Inflammatory macrophage treated with lipopolysaccharide for 4 hours (primary cell): ENCODE data around the gene EDEM1.
"Not testable (repeated sequence)": the region's sequence is repeated elsewhere in the genome, so short reads cannot be mapped to it uniquely, and the experiment has no call there.

Source experiments
- DNase-seq: peaks from one replicate; pipeline ENCODE4 v3.0.0-alpha.2; 2020

The EDEM1 gene

DNA sequence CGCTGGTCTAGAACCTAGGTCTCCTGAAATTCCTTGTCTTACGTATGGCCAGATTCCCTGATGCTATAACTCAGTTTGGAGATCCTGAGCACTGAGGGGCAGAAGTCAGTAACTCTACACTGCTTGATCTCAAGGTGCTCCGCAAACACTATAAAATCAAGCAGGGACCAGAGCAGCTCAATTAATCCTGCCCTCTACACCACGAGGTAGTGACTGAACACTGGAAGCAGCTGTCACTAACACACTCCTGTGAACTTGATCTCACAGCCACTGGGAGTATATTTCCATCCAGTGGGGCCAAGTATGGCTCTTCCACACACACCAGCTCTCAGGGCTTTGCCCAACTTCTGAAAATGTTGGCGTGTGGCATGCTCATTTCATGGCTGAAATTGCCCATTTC is 51.0 kb downstream of the EDEM1 start:
- no peak for DNase-seq

DNA sequence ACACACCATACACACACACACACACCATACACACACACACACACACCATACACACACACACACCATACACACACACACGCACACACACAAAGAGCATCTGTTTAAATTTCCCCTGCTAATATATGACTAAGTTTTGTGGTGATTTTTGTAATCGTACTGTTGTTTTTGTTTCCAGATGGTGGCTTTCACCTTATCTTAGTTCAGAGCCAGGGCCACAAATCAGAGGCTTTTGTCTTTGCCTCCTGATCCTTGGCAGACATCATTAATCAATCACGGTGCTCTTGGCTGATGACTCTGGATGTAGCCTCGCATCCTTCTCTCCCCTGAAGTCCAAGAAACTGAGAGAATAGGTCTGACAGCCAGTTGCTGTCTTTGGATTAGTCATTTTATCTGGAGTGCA is 52.1 kb downstream of the EDEM1 start:
- no peak for DNase-seq

DNA sequence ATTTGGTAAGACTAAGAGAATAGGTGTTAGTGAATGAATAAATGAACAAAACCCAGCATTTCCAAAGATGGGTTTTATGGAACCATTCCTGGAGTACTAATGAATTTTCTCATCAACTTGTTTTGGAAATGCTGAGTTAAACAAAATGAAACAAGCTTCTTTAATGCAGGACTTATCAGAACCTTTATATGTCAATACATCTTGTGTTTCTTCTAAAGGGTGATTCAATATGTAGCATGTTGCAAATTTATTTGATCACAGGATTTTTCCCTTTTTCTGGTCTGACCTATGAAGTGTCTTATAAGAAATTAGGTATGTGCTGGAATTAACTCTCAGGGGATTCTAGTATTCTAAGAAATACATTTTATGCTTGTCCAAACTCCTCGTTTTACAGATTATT is 53.2 kb downstream of the EDEM1 start:
- no peak for DNase-seq

DNA sequence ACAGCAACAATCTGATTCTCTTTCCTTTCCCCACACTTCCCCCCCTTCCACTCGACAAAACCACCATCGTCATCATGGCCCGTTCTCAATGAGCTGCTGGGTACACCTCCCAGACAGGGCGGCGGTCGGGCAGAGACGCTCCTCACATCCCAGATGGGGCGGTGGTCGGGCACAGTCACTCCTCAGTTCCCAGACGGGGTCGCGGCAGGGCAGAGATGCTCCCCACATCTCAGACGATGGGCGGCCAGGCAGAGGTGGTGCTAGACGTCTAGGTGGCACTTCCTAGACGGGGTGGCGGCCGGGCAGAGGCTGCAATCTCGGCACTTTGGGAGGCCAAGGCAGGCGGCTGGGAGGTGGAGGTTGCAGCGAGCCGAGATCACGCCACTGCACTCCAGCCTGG is 55.3 kb downstream of the EDEM1 start:
- not testable (repeated sequence) for DNase-seq

DNA sequence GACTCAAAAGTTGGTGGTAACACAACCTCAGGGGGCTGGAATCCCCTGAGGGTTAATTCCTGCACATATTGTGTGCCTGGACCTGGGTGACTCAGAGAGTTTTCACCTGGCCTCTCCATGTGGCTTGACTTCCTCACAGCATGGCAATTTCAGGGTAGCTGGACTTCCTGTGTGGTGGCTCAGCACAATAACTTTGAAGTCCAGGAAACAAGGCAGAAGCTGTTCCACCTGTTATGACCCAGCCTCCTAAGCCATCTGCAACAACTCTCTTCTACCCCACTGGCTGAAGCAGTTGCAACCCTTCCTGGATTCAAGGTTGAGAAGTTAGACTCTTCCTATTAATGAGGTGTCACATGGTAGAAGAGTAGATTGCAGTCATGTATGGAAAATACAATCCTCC is 58.4 kb downstream of the EDEM1 start:
- DNase-seq = no peak

DNA sequence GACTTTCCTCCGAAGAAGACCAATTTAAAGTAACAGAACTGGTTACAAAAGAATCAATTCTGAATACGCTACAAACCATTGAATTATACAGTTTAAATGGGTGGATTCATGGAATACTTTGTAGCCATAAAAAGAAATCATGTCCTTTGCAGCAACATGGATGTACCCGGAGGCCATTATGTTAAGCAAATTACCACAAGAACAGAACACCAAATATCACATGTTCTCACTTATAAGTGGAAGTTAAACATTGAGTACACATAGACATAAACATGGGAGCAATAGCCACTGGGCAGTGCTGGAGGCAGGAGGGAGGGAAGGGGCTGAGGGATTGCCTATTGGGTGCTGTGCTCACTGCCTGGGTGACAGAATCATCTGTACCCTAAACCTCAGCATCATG is 61.3 kb downstream of the EDEM1 start:
- DNase-seq = no peak

DNA sequence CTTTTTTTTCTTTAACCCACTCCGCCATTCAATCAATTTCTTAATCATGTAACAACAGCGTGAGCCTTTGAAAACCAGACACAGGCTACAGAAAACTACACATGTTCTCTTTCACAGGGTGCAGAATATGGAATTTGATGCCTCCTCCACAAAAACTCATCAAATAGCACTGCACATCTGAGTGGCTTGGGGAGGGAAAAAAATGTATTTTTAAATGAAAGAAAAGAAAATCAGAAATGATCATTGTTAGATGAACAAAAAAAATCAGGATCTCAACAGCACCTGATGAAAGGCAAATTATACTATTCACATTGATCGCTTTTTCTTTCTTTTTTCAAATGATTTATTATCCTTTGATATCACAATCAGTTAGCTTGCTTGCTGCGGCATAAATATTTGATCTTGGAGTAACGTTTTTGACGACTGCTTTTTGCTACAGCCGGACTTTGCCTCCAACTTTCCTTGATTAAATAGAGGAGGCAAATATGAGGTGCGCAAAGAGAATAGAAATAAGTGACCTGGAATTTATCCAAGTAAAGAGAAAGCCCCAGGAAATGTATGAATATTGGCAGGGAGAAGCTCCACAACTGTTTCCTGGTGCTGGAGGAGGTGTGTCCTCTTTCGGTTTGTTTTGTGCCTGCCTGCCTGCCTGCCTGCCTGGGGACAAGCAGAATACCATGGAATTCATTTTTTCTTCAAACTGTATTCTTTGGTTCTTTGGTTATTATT is 63.1 kb downstream of the EDEM1 start:
- no peak for DNase-seq

DNA sequence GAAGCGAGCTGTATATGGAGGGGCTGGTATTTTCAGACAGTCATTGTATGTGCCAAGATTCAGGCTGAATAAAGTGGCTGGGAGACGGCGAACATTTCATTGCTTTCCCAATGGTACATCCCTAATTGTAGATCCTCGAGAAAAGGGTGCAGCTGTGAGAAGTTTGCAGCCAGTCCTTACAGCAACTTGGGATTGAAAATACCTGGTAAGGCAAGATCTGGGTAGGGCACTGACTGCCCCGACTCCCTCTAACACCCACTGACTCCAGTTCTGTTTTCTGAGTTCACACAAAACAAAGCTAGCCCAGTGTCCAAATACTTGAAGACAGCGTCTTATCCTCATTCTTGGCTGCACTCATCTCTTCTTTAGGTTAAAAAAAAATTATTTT is 63.7 kb downstream of the EDEM1 start:
- no peak for DNase-seq

DNA sequence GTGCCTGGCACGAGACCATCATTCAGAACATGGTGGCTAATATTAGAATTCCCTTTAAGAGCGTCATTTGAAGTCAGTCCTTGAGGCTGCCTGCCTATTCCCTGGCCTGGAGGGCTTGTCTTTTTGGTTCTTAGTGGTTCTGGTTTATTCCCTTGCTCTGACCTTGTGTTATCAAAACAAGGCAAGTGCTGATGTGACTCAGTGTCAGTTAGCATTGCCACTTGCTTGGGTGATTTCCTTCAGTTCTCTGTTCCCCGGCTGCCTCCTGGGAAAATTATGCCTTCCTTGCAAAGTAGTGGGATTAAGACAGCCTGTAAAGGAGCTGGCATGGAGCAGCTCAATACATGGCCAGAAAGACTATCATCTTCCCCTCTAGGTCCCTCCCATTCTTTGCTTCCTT is 64.6 kb downstream of the EDEM1 start:
- DNase-seq = no peak

DNA sequence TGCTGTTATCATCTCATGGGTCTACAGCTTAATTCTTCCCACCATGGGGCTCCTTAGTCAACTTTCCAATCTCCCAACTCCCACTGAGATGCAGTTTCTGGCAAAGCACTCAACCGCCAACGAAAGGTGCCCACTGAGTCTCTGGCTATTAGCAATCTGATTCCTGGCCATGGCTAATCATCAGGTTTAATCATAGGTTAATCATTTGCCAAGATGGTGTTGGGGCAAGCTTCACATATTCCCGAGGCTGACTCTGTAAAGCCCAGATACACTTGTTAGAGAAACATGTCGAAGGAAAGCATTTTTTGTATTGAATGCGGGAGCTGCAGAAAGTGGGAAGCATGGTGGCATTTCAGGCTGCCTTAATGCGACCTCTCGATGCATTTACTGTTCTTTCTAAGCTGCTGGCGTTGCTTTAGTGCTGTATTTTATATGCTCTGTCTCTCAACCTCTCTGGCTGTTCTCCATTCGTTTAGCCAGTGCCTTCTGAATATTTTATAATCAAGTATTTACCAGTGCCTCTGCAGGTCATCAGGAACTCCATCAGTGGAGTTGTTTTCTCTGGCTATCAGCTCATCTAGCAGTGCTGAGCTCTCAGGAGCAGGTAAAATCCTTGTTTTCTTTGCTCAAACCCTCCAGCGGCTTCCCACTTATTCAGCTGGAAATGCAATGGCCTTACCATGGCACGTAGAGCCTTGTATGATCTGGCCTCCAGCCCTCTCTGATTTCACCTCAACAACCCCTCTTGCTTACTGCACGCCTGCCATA is 67.0 kb downstream of the EDEM1 start:
- no peak for DNase-seq

DNA sequence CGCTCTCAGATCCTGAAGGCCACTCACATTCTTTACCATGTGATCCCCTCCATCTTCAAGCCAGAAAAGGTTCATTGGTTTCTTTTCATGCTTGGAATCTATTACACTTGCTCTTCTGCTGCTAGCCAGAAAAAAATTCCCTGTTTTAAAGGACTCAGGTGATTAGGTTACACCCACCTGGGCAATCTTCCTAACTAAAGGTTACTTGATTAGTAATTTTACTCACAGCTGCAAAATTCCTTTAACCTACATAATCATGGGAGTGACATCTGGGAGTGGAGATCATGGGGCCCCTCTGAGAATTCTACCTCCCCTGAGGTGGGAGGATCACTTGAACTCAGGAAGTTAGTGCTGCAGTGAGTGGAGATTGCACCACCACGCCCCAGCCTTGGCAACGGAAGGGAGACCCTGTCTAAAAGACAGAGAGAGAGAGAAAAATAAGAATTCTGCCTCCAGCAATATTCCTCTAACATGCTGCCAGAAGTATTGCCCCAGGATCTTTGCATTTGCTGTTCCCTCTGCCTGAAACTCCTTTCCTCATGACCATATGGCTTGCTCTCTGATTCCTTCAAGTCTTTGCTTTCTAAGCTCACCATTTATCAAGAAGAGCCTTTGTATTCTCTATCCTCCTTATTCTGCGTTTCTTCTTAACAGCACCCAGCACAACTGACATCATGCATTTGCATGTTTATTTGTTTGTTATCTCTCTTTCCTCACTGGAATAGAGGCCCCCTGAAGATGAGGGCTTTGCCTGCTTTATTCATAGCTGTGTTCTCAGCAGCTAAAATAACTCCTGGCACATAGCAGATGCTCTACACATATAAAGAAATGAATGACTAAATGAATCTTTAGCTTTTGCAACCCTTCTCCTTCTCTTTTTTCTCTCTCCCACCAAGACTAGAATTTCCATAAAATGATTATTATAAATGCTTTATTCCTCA is 68.2 kb downstream of the EDEM1 start:
- DNase-seq = no peak

DNA sequence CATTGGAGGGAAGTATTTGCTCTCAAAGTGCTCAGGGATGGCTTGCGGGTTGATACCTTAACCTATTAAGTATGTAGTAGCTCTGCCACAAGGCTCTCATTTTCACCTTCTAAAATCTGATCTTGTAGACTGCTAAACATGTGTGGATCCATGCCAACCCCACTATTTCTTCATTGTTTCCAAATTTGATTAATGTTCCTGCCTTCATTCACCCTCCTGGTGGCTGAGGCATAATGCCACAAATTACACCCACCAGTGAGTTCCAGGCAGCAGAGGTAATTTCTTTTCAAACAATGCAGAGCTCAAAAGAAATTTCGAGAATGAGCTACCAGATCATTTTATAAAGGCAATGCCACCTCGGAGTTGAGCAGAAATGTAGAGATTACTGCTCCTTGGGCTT is 71.0 kb downstream of the EDEM1 start:
- DNase-seq = no peak

DNA sequence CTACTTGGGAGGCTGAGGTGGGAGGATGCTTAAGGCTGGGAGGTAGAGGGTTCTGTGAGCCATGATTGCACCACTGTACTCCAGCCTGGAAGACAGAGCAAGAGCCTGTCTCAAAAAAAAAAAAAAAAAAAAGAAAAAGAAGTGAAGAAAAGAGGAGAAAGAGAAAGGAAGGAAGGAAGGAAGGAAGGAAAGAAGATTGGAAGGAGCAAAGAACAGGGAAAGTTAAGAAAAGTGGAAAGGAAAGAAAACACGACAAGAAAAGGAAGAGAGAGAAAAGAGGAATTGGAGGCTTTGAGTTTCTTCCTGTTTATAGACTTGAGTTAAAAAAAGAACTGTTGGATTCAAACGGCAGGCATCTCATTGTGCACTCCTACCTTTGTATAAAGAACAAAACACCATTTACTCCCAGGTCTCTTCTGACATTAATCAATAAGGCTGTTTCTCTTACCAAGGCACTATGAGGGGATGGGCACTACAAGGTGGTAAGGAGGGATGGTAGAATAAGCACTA is 73.5 kb downstream of the EDEM1 start:
- peak; percentile 27 for DNase-seq

DNA sequence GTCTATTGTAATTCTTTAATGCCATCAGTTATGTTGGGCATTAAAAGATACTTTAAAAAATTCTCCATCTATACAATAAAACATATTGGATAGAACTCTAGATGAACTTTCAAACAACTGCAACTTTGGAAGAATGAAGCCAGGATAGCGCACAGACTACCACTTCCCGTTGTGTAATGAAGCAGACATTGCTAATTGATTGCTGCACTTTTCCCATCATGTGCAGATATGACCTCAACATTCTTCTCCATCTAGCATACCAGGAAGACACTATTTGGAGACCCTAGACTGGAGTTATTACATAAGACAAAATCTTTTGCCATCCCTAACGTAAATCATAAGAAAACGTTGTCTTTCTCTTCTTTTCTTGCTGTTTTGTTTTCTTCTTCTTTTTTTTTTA is 75.0 kb downstream of the EDEM1 start:
- DNase-seq = no peak

DNA sequence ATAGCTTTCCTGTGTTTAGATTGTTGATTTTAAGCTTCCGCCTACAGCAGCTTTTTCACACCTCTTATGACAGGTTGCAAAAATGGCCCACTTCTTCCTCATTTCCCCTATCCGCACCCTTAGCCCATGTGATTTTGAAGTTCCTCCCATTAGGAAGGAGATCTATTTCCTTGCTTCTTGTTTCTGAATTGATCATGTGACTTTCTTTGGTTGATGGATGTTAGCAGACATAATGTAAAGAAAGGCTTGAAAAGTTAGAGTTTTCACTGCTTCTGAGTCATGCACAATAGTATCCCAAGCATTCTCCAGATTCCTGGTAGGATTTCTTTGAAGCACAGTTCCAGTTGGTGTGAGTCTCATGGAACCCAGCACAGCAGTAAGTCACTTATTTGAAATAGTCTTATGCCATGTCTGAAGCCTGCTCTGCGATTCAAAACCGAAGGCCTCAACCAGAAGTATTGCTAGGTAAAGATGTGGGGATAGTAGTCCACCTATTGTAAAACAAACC is 76.6 kb downstream of the EDEM1 start:
- DNase-seq = peak; percentile 11

DNA sequence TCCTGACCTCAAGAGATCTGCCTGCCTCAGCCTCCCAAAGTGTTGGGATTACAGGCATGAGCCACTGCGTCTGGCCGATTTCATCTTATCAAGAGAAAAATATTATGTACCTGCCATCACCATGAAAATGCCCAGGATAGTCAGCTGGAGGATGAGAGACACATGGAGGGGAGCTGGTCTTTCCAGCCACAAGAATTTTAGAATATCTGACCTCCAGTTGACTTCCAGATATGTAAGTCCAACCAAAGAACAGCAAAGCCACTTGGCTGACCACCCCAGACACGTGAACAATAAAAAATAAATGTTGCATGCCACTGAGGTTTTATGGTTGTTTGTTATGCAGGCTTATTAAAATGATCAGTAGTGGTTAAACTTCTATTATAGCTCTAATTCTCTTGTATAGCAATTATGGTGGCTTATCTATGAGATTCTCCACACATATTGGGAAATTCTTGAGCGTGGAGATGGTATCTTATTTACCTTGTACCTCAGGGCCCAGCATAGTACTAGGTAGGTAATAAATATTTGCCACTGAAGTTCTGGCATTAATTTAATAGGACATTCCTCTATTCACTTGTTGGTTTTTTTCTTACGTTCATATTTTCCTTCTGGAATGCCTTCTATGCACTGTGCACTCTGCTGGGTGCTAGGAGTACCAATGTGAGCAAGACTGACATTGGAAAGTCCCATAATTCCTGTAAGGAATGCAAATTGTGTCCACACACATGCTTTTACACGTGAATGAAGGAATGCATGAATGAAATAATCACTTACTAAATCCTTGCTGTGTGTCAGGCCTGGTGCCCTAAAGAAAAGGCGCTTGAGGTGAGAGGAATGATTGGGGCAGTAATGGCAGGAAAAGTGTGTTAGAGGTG is 77.6 kb downstream of the EDEM1 start:
- no peak for DNase-seq

DNA sequence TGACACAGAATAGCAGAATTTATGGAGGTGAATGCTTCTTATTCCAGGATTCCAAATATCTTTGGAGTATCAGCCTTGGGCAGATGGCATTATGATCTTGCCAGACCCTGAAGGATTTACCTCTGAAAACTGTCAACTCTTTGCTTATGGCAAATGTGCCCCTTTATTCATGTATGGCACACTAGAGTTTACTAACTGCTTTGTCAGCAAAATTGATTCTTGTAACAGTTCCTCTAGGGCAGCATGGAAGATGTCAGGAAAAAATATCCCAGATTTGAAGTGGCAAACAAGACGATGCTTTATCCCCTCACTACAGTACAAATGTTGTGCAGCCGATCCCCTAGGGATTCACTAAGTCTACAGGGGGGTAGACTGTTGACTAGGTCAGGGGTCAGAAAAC is 79.7 kb downstream of the EDEM1 start:
- no peak for DNase-seq

DNA sequence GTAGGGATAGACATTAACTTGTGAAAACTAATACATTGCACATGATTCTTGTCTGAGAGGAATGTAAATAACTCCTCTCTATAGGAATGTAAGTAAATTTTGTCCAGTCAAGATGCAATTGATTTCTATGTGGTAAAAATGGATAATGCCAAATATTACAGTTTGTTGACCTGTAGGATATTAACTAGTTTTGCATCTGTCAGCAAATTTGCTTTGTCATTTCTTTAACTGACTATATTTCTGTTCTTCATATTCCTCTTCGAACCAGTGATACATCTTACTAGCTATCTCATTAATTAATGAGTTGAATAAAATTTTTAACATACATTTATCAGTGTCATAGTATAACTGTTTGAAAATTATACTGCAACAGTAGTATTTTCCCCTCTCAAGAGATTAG is 80.4 kb downstream of the EDEM1 start:
- no peak for DNase-seq
